ENCODE results near the gene MAP1LC3A.

MAP1LC3A gene

GRCh38 chr20:34549291-34549928 lies 9.1 kb upstream of the MAP1LC3A start:
- no peaks in the 10 kb centered on the region; the same call in 1 of the 2 replicates for H3K4me1 ChIP-seq (ENCODE audit: insufficient read depth, low read length)
- H3K9ac ChIP-seq (ENCODE audit: low read depth, low read length) = no peak overlapping the region
- H3K9me3 ChIP-seq (ENCODE audit: control insufficient read depth, insufficient read depth, low read length) = no peaks in the 10 kb centered on the region
- H3K36me3 ChIP-seq (ENCODE audit: insufficient read depth, low read length) = no peaks in the 10 kb centered on the region

GRCh38 chr20:34549929-34550305 lies 8.6 kb upstream of the MAP1LC3A start:
- Histone ChIP-seq H3K9ac (ENCODE audit: low read depth, low read length) (no peak overlapping the region), H3K4me1 (ENCODE audit: insufficient read depth, low read length) (no peaks in the 10 kb centered on the region; the same call in 1 of the 2 replicates), H3K9me3 (ENCODE audit: control insufficient read depth, insufficient read depth, low read length) (no peaks in the 10 kb centered on the region), H3K36me3 (ENCODE audit: insufficient read depth, low read length) (no peaks in the 10 kb centered on the region)

DNA sequence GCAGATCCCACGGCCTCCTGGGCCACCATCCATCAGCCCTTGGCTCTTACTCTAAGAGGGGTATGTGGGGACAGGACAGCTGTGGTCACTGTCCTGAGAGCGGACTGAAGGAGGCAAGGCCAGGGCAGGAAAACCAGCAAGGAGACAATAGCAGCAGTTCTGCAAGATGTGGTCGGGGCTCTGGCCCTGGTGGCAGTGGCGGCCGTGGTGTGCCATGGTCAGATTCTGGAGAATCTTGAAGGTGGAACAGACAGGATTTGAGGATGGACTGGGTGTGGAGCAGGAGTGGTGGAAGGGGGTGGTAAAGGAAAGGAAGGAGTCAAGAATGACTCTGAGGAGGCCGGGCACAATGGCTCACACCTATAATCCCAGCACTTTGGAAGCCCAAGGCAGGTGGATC lies 5.9 kb upstream of the MAP1LC3A start:
- Histone ChIP-seq H3K4me1 (ENCODE audit: insufficient read depth, low read length) (no peaks in the 10 kb centered on the region; the same call in 1 of the 2 replicates), H3K9me3 (ENCODE audit: control insufficient read depth, insufficient read depth, low read length) (no peaks in the 10 kb centered on the region), H3K9ac (ENCODE audit: low read depth, low read length) (no peak overlapping the region), H3K36me3 (ENCODE audit: insufficient read depth, low read length) (no peaks in the 10 kb centered on the region)

- Histone ChIP-seq H3K4me1 (ENCODE audit: insufficient read depth, low read length) (no peaks in the 10 kb centered on the region; the same call in 1 of the 2 replicates), H3K9me3 (ENCODE audit: control insufficient read depth, insufficient read depth, low read length) (no peaks in the 10 kb centered on the region), H3K36me3 (ENCODE audit: insufficient read depth, low read length) (no peaks in the 10 kb centered on the region), H3K9ac (ENCODE audit: low read depth, low read length) (no peak overlapping the region)
Measured at GRCh38 chr20:34553366-34553867, 5.1 kb upstream of the MAP1LC3A start.

DNA sequence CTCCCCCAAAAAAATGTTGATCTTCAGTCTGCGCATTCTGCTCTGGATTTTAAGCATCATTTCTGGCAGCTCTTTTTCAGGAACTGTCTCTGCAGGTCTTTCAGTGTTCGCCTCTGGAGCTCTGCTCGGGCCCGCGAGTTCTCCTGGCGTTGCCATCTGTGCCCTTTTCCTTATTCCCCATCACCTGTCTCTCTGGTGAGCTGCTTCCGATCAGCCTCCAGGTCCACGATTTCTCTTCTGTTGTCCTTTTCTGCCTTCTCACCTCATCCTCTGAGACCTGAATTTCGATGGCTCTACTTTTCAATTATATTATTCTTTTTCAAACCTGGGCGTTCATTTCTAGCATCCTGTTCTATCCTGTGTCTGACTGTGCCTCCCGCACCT lies 590 bp upstream of the MAP1LC3A start:
- no peaks in the 10 kb centered on the region for H3K9me3 ChIP-seq (ENCODE audit: control insufficient read depth, insufficient read depth, low read length)

DNA sequence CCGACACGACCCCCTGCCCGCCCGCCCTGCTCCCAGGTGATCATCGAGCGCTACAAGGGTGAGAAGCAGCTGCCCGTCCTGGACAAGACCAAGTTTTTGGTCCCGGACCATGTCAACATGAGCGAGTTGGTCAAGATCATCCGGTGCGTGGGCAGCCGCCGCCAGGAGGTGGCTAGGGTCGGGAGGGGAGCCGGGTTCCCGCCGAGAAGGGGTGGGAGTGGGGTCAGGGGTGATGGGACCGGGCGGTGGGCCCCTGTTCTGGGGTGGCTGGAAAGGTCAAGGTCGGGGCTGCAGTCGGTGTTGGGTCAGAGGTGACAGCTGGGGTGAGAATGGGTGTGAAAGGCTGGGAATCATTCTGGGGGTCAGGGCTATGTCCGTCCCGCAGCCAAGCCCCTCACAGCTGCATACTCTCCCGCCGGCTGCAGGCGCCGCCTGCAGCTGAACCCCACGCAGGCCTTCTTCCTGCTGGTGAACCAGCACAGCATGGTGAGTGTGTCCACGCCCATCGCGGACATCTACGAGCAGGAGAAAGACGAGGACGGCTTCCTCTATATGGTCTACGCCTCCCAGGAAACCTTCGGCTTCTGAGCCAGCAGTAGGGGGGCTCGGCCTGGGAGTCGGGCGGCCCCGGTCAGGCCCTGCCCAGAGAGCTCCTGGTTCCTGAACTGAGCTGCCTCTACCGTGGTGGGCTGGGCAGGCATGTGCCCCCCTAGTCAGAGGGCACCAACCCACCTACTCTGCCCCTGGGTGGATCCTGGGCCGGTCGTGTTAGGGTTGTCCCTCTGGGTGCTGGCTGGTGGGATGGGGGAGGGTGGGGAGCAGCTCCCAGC lies 1.0 kb downstream of the MAP1LC3A start:
- H3K9ac ChIP-seq (ENCODE audit: low read depth, low read length) = no peak overlapping the region; the same call in 1 of the 2 replicates
- H3K4me1 ChIP-seq (ENCODE audit: insufficient read depth, low read length) = no peaks in the 10 kb centered on the region
- H3K9me3 ChIP-seq (ENCODE audit: control insufficient read depth, insufficient read depth, low read length) = no peaks in the 10 kb centered on the region
- no peaks in the 10 kb centered on the region for H3K36me3 ChIP-seq (ENCODE audit: insufficient read depth, low read length)

More for the DNA sequence above, 590 bp upstream of the MAP1LC3A start:
- no peaks in the 10 kb centered on the region for H3K4me1 ChIP-seq (ENCODE audit: insufficient read depth, low read length)
- H3K9ac ChIP-seq (ENCODE audit: low read depth, low read length) = peak overlapping the region; percentile 83; the same call in 1 of the 2 replicates
- H3K36me3 ChIP-seq (ENCODE audit: insufficient read depth, low read length) = no peaks in the 10 kb centered on the region

GRCh38 chr20:34560141-34560523 lies 1.6 kb downstream of the MAP1LC3A start:
- Histone ChIP-seq H3K9ac (ENCODE audit: low read depth, low read length) (no peak overlapping the region), H3K4me1 (ENCODE audit: insufficient read depth, low read length) (no peaks in the 10 kb centered on the region), H3K9me3 (ENCODE audit: control insufficient read depth, insufficient read depth, low read length) (no peaks in the 10 kb centered on the region), H3K36me3 (ENCODE audit: insufficient read depth, low read length) (no peaks in the 10 kb centered on the region)

DNA sequence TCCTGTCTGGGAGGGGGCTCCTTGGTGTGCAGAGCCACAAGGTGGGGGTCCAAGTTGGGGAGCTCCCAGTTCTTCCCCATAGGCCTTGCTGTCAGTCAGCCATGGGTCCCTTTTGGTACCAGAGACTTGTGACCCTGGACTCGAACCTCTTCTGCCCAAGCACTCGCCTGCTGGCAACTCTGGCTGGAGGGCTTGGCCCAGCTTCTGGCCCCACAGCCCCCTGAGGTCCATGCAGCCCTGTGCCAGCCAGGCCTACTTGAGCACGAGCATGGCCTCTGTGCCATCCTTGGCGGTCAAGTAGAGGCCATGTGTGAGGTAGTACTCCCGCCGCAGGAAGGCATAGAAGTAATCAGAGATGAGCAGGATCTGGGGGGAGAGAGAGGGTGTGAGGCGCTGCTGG lies 2.1 kb downstream of the MAP1LC3A start:
- no peaks in the 10 kb centered on the region for H3K36me3 ChIP-seq (ENCODE audit: insufficient read depth, low read length)
- no peak overlapping the region for H3K9ac ChIP-seq (ENCODE audit: low read depth, low read length)
- no peaks in the 10 kb centered on the region for H3K9me3 ChIP-seq (ENCODE audit: control insufficient read depth, insufficient read depth, low read length)
- H3K4me1 ChIP-seq (ENCODE audit: insufficient read depth, low read length) = no peaks in the 10 kb centered on the region

GRCh38 chr20:34561661-34562060 lies 3.1 kb downstream of the MAP1LC3A start:
- H3K9me3 ChIP-seq (ENCODE audit: control insufficient read depth, insufficient read depth, low read length) = no peaks in the 10 kb centered on the region
- H3K4me1 ChIP-seq (ENCODE audit: insufficient read depth, low read length) = no peaks in the 10 kb centered on the region
- no peak overlapping the region for H3K9ac ChIP-seq (ENCODE audit: low read depth, low read length)
- no peaks in the 10 kb centered on the region for H3K36me3 ChIP-seq (ENCODE audit: insufficient read depth, low read length)

DNA sequence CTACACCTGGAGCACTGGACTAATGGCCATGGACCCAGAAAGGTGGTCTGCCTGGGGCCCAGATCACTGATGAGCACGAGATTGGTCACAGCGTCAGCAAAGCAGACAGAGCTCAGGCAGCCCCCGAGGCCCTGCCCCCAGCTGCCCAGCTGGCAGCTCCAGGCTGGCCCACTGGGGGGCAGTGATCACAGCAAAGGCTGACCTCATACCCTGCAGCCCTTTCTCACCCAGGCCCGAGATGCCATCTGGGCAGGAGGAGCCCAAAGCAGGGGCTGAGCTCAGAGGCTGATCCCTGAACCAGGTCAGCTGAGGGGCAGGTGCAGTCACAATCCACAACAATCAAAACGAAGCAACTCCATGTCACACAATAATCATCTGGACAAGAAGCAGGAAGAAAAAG lies 4.1 kb downstream of the MAP1LC3A start:
- no peaks in the 10 kb centered on the region for H3K36me3 ChIP-seq (ENCODE audit: insufficient read depth, low read length)
- H3K9me3 ChIP-seq (ENCODE audit: control insufficient read depth, insufficient read depth, low read length) = no peaks in the 10 kb centered on the region
- H3K9ac ChIP-seq (ENCODE audit: low read depth, low read length) = no peak overlapping the region; the same call in 1 of the 2 replicates
- H3K4me1 ChIP-seq (ENCODE audit: insufficient read depth, low read length) = no peaks in the 10 kb centered on the region

DNA sequence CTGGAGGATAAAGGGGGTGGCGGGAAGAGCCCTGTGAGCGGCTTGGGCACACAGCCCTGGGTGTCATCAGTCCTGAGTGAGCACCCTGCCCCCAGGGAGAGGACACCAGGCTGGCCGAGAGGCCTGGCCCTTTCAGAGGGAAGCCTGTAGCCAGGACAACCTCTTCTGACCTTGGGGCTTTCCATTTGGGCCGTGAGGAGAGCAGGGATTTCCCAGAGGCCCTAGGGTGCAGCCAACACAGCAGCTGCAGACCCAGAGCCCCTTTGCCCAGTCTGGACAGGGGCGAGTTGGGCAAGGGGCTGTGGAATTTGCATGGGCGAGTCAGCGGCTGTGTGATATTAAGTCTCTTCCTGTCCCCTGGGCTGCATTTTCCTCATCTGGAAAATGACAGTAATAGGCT lies 6.3 kb downstream of the MAP1LC3A start:
- H3K9me3 ChIP-seq (ENCODE audit: control insufficient read depth, insufficient read depth, low read length) = no peaks in the 10 kb centered on the region
- no peak overlapping the region for H3K9ac ChIP-seq (ENCODE audit: low read depth, low read length)
- H3K4me1 ChIP-seq (ENCODE audit: insufficient read depth, low read length) = no peaks in the 10 kb centered on the region
- no peaks in the 10 kb centered on the region for H3K36me3 ChIP-seq (ENCODE audit: insufficient read depth, low read length)

GRCh38 chr20:34566978-34567891 lies 8.7 kb downstream of the MAP1LC3A start:
- no peaks in the 10 kb centered on the region for H3K36me3 ChIP-seq (ENCODE audit: insufficient read depth, low read length)
- H3K9ac ChIP-seq (ENCODE audit: low read depth, low read length) = no peak overlapping the region
- H3K9me3 ChIP-seq (ENCODE audit: control insufficient read depth, insufficient read depth, low read length) = no peaks in the 10 kb centered on the region
- H3K4me1 ChIP-seq (ENCODE audit: insufficient read depth, low read length) = peaks cover 7% of the 10 kb centered on the region; the same call in 1 of the 2 replicates

GRCh38 chr20:34567892-34568865 lies 9.7 kb downstream of the MAP1LC3A start:
- H3K9ac ChIP-seq (ENCODE audit: low read depth, low read length) = no peak overlapping the region
- H3K9me3 ChIP-seq (ENCODE audit: control insufficient read depth, insufficient read depth, low read length) = no peaks in the 10 kb centered on the region
- no peaks in the 10 kb centered on the region for H3K36me3 ChIP-seq (ENCODE audit: insufficient read depth, low read length)

More at GRCh38 chr20:34567892-34568865, 9.7 kb downstream of the MAP1LC3A start:
- peaks cover 7% of the 10 kb centered on the region; the same call in 1 of the 2 replicates for H3K4me1 ChIP-seq (ENCODE audit: insufficient read depth, low read length)

All from ES-I3 (cell line).